ENCODE results near the gene GSTO2.

GRCh38 chr10:104333032-104333727 lies 64.2 kb downstream of the GSTO2 start:
- no peak for TF ChIP-seq CTCF (conservative IDR thresholded peaks at IDR 0.05)
- TF ChIP-seq ZFX (IDR thresholded peaks at IDR 0.05): no peak
